D721Med (cell line): ENCODE results near the gene PXDN.

Experiments
- DNase-seq: peaks from one replicate; pipeline ENCODE4 v3.0.0; 2011; ENCODE audit warnings: low spot score; ENCODE audit not compliant: insufficient read length
- FAIRE-seq: peaks from 2 replicates; lab custom pipeline; 2011; peaks lifted over from hg19 to GRCh38; lab: Jason Lieb, UNC
- TF ChIP-seq, protein P1 (sequence below): IDR thresholded peaks from 2 replicates; pipeline ENCODE4 v1.5.1; 2012; ENCODE audit warnings: mild to moderate bottlenecking, control low read depth; ENCODE audit not compliant: insufficient read depth; ENCODE audit errors: missing control alignments

PXDN gene

DNA sequence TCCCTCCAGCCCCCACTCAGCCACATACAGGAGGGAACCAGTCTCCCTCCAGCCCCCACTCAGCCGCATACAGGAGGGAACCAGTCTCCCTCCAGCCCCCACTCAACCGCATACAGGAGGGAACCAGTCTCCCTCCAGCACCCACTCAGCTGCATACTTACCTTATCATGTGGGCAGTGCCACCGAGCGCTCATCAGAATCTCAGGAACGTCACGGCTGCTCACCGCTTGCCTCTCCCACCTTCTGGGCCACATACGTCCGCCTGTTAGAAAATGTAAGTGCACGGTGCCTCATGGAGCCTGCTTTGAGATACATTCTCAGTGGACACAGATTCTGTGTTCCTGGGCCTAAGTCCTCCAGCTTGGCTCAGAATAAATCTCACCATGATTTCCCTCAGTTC lies 124.8 kb downstream of the PXDN start:
- TF ChIP-seq, protein P1, sequence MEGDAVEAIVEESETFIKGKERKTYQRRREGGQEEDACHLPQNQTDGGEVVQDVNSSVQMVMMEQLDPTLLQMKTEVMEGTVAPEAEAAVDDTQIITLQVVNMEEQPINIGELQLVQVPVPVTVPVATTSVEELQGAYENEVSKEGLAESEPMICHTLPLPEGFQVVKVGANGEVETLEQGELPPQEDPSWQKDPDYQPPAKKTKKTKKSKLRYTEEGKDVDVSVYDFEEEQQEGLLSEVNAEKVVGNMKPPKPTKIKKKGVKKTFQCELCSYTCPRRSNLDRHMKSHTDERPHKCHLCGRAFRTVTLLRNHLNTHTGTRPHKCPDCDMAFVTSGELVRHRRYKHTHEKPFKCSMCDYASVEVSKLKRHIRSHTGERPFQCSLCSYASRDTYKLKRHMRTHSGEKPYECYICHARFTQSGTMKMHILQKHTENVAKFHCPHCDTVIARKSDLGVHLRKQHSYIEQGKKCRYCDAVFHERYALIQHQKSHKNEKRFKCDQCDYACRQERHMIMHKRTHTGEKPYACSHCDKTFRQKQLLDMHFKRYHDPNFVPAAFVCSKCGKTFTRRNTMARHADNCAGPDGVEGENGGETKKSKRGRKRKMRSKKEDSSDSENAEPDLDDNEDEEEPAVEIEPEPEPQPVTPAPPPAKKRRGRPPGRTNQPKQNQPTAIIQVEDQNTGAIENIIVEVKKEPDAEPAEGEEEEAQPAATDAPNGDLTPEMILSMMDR = no peak
- FAIRE-seq = no peak
- DNase-seq = no peak

DNA sequence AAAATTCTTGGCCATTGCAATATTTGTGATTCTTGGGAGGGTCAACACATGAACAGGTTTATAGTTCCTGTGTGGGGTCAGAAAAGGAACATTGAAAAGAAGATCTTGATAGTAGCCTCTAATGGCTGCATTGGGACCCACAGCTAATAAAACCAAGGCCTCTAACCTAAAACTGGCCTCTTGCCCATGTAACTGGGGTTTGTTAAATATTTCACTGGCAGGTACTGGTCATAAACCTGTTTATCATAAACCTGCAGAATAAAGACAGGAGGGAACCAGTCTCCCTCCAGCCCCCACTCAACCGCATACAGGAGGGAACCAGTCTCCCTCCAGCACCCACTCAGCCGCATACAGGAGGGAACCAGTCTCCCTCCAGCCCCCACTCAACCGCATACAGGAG lies 125.3 kb downstream of the PXDN start:
- DNase-seq (no peak), FAIRE-seq (no peak)
- TF ChIP-seq, protein P1 = no peak

DNA sequence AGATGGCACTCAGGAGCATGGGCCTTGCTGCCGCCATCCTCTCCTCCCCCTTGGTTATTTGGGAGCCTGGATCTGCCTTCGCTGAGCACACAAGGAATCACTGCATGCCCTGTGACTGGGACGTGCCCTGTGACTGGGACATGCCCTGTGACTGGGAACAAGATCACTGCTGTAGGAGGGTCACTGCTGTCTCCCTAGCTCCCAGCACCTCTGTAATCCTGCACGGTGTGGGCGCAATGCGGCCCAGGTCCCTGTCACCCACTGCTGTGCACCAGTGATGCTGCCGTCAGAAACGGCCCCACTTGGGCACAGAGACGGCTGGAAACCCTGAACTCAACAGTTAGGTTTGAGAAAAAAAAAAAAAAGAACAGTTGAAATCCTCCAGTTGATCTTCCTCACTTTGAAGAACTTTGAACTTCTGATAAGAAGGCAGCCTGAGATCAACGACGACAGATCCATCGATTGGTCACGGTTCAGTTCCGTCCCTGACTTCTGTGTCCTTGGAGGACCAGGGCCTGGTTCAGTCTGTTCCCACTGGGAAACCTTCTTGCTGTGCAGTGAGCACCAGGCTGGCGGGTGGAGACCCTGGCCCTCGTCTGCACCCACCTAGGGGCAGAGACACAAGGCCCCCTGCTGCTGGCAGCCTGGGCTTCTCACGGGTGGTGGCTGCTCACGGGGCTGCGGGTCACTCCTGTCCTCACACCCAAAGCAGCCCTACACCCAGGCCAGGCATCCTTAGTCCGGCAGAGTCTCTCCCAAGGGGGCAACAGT lies 125.9 kb downstream of the PXDN start:
- TF ChIP-seq, protein P1 = no peak
- DNase-seq (no peak), FAIRE-seq (no peak)

DNA sequence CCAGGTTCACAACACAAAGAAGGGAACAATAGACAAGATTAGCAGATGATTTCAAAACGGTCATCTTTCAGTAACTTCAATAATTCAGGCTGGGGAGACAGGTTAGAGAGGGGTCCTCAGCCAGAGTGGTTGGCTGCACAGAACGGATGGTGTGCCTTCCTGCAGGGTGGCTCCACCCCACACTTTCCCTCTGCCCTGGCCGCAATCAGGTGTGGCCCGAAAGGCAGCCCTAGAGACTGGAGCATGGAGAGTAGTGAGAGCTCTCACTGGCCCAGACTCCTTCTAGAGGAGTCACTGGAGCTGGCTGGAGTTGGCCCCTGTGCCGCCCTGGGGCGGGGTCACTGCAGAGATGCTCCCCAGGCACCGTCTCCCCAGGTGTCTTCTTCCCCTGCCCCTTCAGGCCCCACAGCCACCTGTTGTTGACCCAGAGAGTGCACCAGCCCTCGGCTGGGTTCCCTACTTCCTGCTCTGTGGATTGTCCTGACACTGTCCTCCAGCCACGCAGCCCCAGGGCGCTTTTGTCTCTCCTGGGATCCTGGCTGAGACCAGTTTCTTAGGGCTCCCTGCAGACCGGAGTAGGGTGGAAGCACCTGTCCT lies 126.8 kb downstream of the PXDN start:
- TF ChIP-seq, protein P1 = no peak
- no peak for DNase-seq
- no peak for FAIRE-seq

DNA sequence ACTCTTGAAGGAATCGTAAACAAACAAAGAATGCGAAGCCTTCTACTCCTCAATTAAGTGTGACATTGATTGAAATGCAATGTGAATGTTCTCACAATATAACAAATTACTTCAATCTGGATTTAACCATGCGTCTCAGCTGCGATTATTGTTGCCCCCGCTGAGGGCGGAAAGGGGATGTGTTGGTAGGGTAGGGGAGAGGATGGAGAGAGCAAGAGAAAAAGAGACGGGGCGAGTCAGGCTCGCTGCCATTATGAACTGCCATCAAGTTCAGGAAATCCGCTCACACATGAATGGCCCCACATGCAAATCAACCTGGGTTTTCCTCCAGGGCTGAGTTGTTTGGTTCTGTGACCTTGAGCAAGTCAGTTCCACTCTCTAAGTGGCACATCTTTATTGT lies 129.8 kb downstream of the PXDN start:
- FAIRE-seq (no peak), DNase-seq (no peak)
- TF ChIP-seq, protein P1 = no peak

DNA sequence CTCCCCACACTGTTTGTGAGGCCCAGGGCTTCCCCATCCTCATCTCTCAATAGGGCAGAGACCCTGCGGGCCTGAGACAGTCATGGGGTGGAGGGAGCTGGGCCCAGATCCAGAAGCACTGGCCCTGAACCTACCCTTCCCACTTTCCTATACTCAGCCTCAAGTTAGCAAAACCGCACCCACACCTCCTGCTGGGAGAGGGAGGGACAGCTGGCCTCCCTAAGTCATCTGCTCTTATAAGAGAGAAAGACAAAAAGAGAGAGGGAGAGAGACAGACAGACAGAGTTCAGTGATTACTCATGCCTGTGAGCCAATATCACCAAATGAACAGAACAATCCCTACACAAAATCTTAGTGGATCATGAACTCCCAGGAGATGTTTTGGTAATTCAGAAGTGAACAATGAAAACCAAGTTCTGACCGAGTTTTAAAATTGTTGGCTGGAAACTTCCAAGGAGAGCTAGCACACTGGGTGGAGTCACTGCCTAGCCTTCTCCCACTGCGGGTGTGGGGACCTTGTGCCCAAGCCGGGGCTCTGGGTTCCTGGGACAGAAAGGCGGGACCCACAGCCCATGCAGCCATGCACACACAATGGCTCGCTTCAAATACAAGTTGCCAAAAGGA lies 130.5 kb downstream of the PXDN start:
- FAIRE-seq = no peak
- DNase-seq = no peak
- TF ChIP-seq, protein P1 = no peak

DNA sequence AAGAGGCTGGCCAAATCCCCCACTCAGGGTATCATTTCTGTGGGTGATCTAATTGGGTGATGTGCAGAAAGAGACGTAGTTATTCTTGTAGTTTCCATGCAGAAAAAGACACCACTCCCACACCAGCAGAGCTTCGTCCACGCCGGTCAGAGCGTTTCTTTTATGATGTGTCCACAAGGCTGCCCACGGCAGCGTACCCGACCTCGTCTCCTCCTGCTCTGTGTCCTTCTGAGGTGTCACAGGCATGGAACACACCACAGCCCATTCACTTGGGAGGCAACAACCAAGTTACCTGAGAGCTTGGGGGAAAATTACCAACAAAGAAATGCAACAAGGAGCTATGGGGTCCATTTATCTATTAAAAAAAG lies 131.3 kb downstream of the PXDN start:
- no peak for FAIRE-seq
- TF ChIP-seq, protein P1 = no peak
- DNase-seq = no peak
